HEK293T (cell line): ENCODE data around the gene PACRG.

ENCODE experiments used
- CTCF ChIA-PET: fragments of 350-600 bp; formaldehyde crosslinking; extraction: SDS; loops from one replicate; lab custom pipeline; 2021; ENCODE audit warnings: antibody characterized with exemption, inconsistent platforms; lab: Yijun Ruan, JAX
- POLR2A ChIA-PET: fragments of 350-600 bp; formaldehyde crosslinking; extraction: SDS; loops from one replicate; lab custom pipeline; 2020; ENCODE audit warnings: antibody characterized with exemption, inconsistent platforms; lab: Yijun Ruan, JAX
- DNase-seq: peaks from one replicate; pipeline ENCODE4 v3.0.0; 2012; ENCODE audit warnings: mixed read lengths; ENCODE audit errors: extremely low spot score
- ARNT ChIP-seq: fragments of 450-650 bp; IDR thresholded peaks from 2 replicates; pipeline ENCODE4 v1.6.1; 2017; ENCODE audit warnings: mild to moderate bottlenecking
- BHLHE40 ChIP-seq: fragments of 450-650 bp; IDR thresholded peaks from 2 replicates; pipeline ENCODE4 v1.6.1; 2016; ENCODE audit warnings: mild to moderate bottlenecking, moderate library complexity, borderline replicate concordance
- CTBP1 ChIP-seq: fragments of 450-650 bp; IDR thresholded peaks from 2 replicates; pipeline ENCODE4 v1.6.1; 2016; ENCODE audit warnings: borderline replicate concordance
- ELF4 ChIP-seq: fragments of 450-650 bp; IDR thresholded peaks from 2 replicates; pipeline ENCODE4 v1.6.1; 2017; ENCODE audit warnings: antibody characterized with exemption
- FOXA1 ChIP-seq: fragments of 450-650 bp; IDR thresholded peaks from 2 replicates; pipeline ENCODE4 v1.6.1; 2016; ENCODE audit warnings: mild to moderate bottlenecking
- FOXK2 ChIP-seq: fragments of 450-650 bp; IDR thresholded peaks from 2 replicates; pipeline ENCODE4 v1.6.1; 2016; ENCODE audit warnings: mild to moderate bottlenecking
- FOXM1 ChIP-seq: fragments of 450-650 bp; IDR thresholded peaks from 2 replicates; pipeline ENCODE4 v1.6.1; 2017; ENCODE audit warnings: mild to moderate bottlenecking, borderline replicate concordance
- HDGF ChIP-seq: fragments of 450-650 bp; IDR thresholded peaks from 2 replicates; pipeline ENCODE4 v1.6.1; 2017; ENCODE audit warnings: antibody characterized with exemption, borderline replicate concordance
- L3MBTL2 ChIP-seq: fragments of 450-650 bp; conservative IDR thresholded peaks from 2 replicates; pipeline ENCODE4 v1.6.1; 2016; ENCODE audit warnings: mild to moderate bottlenecking
- LEF1 ChIP-seq: fragments of 450-650 bp; IDR thresholded peaks from 2 replicates; pipeline ENCODE4 v1.6.1; 2017; ENCODE audit warnings: mild to moderate bottlenecking, borderline replicate concordance
- NFRKB ChIP-seq: fragments of 450-650 bp; IDR thresholded peaks from 2 replicates; pipeline ENCODE4 v1.6.1; 2016; ENCODE audit warnings: mild to moderate bottlenecking, moderate library complexity
- SP1 ChIP-seq: fragments of 450-650 bp; IDR thresholded peaks from 2 replicates; pipeline ENCODE4 v1.6.1; 2017
- SUZ12 ChIP-seq: fragments of 450-650 bp; IDR thresholded peaks from 2 replicates; pipeline ENCODE4 v1.6.1; 2016; ENCODE audit warnings: mild to moderate bottlenecking
- TARDBP ChIP-seq: fragments of 450-650 bp; IDR thresholded peaks from 2 replicates; pipeline ENCODE4 v1.6.1; 2016
- ZNF384 ChIP-seq: fragments of 450-650 bp; IDR thresholded peaks from 2 replicates; pipeline ENCODE4 v1.6.1; 2016
- TF ChIP-seq, protein P1 (sequence below): fragments of 450-650 bp; IDR thresholded peaks from 2 replicates; pipeline ENCODE4 v1.6.1; 2016

Gene PACRG

GRCh38 chr6:163259689-163260088 lies 531.9 kb downstream of the PACRG start:
- POLR2A ChIA-PET: interaction anchor here (0.6 kb wide), 1 partner anchor 1863 kb away, joined by 3 read pairs; no protein-coding TSS in a partner anchor

DNA sequence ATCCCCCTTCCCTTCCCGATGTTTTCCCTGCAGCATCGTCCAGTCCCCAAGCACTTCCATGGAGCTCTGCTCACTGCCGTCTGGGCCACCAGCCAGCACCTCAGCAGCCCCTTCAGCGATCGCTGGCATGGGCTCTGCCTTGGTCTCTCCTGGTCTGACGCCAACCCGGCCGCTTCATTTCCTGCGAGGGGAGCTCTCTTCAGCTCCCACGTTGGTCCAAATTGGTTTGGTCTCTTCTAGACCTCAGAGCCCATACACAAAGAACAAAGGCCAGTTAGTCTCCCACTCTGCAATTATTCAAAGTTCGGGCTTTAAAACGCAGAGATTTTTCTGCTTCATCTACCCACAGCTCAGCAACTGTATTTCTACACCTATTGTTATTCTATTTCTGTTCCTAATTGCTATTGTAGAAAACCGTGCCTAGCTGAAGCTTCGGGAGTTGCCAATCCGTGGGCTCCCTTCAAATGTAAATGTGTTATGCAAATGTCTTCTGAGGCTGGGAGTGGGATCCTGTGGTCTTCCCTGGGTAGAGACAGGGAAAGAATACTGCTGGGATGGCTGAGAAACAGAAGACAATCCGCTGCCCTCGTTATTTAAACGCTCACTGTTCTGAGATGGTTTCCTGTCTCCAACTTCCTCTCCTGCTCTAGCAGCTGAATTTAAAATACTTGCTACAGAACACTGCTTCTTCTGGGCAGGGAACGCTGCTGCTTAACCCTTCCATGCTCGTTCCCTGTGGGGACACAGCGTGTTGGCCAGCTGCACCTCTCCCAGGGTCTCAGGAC lies 532.5 kb downstream of the PACRG start:
- TF ChIP-seq NFRKB (no peak), L3MBTL2 (no peak), ELF4 (no peak), FOXM1 (no peak), ZNF384 (no peak), FOXK2 (no peak), ARNT (no peak), LEF1 (no peak), FOXA1 (no peak), SP1 (no peak), CTBP1 (no peak), TARDBP (no peak), BHLHE40 (no peak), SUZ12 (no peak), HDGF (no peak)
- TF ChIP-seq, protein P1, sequence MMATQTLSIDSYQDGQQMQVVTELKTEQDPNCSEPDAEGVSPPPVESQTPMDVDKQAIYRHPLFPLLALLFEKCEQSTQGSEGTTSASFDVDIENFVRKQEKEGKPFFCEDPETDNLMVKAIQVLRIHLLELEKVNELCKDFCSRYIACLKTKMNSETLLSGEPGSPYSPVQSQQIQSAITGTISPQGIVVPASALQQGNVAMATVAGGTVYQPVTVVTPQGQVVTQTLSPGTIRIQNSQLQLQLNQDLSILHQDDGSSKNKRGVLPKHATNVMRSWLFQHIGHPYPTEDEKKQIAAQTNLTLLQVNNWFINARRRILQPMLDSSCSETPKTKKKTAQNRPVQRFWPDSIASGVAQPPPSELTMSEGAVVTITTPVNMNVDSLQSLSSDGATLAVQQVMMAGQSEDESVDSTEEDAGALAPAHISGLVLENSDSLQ: no peak
- POLR2A ChIA-PET: interaction anchor here (0.6 kb wide), 1 partner anchor 1862 kb away, joined by 3 read pairs; no protein-coding TSS in a partner anchor
- CTCF ChIA-PET: no interaction called here
- no peak for DNase-seq

More at GRCh38 chr6:163259689-163260088, 531.9 kb downstream of the PACRG start:
- CTCF ChIA-PET: no interaction called here
- TF ChIP-seq ZNF384: no peak
- DNase-seq: no peak

DNA sequence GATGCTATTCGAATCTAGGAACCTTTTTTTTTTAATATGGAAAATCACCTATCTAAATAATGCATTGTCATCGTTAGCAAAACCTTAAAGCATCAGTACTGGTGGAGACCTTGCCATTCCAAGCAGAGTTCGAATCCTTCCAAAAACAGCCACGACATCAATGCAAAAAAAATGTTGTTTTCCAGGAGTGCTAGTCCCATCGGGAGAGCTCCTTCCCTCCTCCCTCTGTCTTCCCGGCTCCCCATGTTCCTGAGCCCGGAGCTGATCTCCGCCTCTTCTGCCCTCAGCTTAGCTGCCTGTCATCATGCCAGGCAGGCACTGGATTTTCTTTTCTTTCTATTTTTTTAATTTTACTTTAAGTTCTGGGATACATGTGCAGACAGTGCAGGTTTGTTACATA lies 533.1 kb downstream of the PACRG start:
- CTCF ChIA-PET: no interaction called here
- DNase-seq: no peak
- TF ChIP-seq FOXK2: no peak
- no peak for TF ChIP-seq HDGF
- TF ChIP-seq ARNT: no peak
- no peak for TF ChIP-seq SUZ12
- no peak for TF ChIP-seq NFRKB
- POLR2A ChIA-PET: no interaction called here

DNA sequence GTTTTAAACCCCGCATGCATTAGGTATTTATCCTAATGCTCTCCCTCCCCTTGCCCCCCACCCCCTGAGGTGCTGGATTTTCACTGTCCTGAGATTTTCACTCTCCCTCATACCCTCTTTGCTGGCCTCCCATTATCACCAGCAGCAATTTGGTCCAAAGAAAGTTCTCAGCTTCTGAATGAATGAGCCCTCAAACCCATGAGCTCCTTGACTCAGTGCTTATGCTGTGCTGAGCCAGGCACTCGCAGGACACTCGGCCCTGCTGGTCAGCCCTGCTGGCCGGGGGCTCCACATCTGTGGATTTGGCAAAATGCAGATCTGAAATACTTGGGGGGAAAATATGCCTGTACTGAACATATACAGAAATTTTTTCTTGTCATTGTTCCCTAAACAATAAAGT lies 533.6 kb downstream of the PACRG start:
- DNase-seq: no peak
- CTCF ChIA-PET: no interaction called here
- TF ChIP-seq SUZ12 (no peak), ARNT (no peak), ELF4 (no peak), HDGF (no peak), ZNF384 (no peak), FOXM1 (no peak), SP1 (no peak), TARDBP (no peak), BHLHE40 (no peak), CTBP1 (no peak), FOXA1 (no peak), NFRKB (no peak), LEF1 (no peak), FOXK2 (no peak), L3MBTL2 (no peak)
- TF ChIP-seq, protein P1: no peak
- POLR2A ChIA-PET: no interaction called here

- TF ChIP-seq L3MBTL2: no peak
- TF ChIP-seq BHLHE40: no peak
- TF ChIP-seq HDGF: no peak
- no peak for TF ChIP-seq ELF4
- no peak for TF ChIP-seq NFRKB
- no peak for TF ChIP-seq FOXA1
- TF ChIP-seq TARDBP: no peak
- TF ChIP-seq SP1: no peak
- no peak for TF ChIP-seq ARNT
- no peak for TF ChIP-seq CTBP1
- no peak for TF ChIP-seq ZNF384
- TF ChIP-seq, protein P1: no peak
- TF ChIP-seq FOXK2: no peak
- TF ChIP-seq LEF1: no peak
- no peak for TF ChIP-seq FOXM1
- TF ChIP-seq SUZ12: no peak
- no peak for DNase-seq
- ChIA-PET CTCF (no interaction called here), POLR2A (no interaction called here)
Measured at GRCh38 chr6:163262080-163262479, 534.3 kb downstream of the PACRG start.

GRCh38 chr6:163263196-163263595 lies 535.4 kb downstream of the PACRG start:
- no peak for DNase-seq
- ChIA-PET CTCF (no interaction called here), POLR2A (no interaction called here)
- TF ChIP-seq L3MBTL2 (no peak), HDGF (no peak), FOXM1 (no peak), TARDBP (no peak), CTBP1 (no peak), SUZ12 (no peak)
- TF ChIP-seq, protein P1: no peak
